H1 (cell line): ENCODE data around the gene MACROD2. TPM values are rescaled to one million over a fixed set of nuclear protein-coding genes. Genes with fewer than 3 reads are reported as not detected.

Experiments used
- EP300 ChIP-seq, 2 experiments: IDR thresholded peaks; 1 replicate in 1 of 2; 2 replicates in 1 of 2; pipeline ENCODE4 v1.6.1; 2011 to 2012; ENCODE audit warnings: low read depth in 2 of 2, low read length in 2 of 2, mild to moderate bottlenecking in 2 of 2, borderline replicate concordance in 1 of 2, inconsistent platforms in 1 of 2, moderate library complexity in 1 of 2
- JUN ChIP-seq: IDR thresholded peaks from 2 replicates; pipeline ENCODE4 v1.6.1; 2011; ENCODE audit warnings: low read depth, mild to moderate bottlenecking, improper control_type of control experiment, low read length
- KDM4A ChIP-seq: IDR thresholded peaks from one replicate; pipeline ENCODE4 v1.7.1; 2012; ENCODE audit warnings: low read depth, mild to moderate bottlenecking, moderate library complexity, low read length, inconsistent platforms; ENCODE audit not compliant: severe bottlenecking
- MAX ChIP-seq: IDR thresholded peaks from 2 replicates; pipeline ENCODE4 v1.6.1; 2012; ENCODE audit warnings: inconsistent platforms
- SAP30 ChIP-seq: fragments of 300-600 bp; sonication (generic); IDR thresholded peaks from 2 replicates; pipeline ENCODE4 v1.7.1; 2012; ENCODE audit warnings: low read length, moderate library complexity, mild to moderate bottlenecking, inconsistent platforms; ENCODE audit not compliant: insufficient read depth, insufficient replicate concordance
- TEAD4 ChIP-seq: IDR thresholded peaks from 2 replicates; pipeline ENCODE4 v1.6.1; 2012; ENCODE audit warnings: low read depth, low read length, inconsistent platforms, mixed read lengths
- polyA plus RNA-seq, 7 experiments: library from polyadenylated mRNA; depleted of rRNA in 3 of 7; stranded (reverse) in 5 of 7; unstranded in 2 of 7; fragments of >200 nt in 5 of 7; fragments of 200-250 nt in 2 of 7; gene quantifications; 1 replicate in 5 of 7; 2 replicates in 1 of 7; 4 replicates in 1 of 7; pipeline versions ENCODE4 v1.2.1 to v1.2.3, GENCODE V29; 2011 to 2013; ENCODE audit warnings: missing spikeins in 2 of 7, mixed read lengths in 2 of 7
- total RNA-seq: library from RNA; stranded (reverse); fragmentation: NEBNext Ultra II Directional; extraction: Animal tissue kit (Norgen Biotek cat#: 25700); gene quantifications from 2 replicates; pipeline ENCODE4 v1.2.1, GENCODE V29; 2021
- TF ChIP-seq, protein P1 (sequence below): fragments of 300-600 bp; sonication (generic); IDR thresholded peaks from 2 replicates; pipeline ENCODE4 v1.7.1; 2012; ENCODE audit warnings: low read length, moderate library complexity, mild to moderate bottlenecking, inconsistent platforms; ENCODE audit not compliant: insufficient replicate concordance

MACROD2 gene
- total and polyA plus RNA-seq, 2 of the 8 experiments (the other 6 are each of a cell fraction or from before 2014, with no cell fraction given): 0.70 to 3.9 TPM

GRCh38 chr20:14576196-14576877 lies 581.0 kb downstream of the MACROD2 start (continued):
- TF ChIP-seq, protein P1, sequence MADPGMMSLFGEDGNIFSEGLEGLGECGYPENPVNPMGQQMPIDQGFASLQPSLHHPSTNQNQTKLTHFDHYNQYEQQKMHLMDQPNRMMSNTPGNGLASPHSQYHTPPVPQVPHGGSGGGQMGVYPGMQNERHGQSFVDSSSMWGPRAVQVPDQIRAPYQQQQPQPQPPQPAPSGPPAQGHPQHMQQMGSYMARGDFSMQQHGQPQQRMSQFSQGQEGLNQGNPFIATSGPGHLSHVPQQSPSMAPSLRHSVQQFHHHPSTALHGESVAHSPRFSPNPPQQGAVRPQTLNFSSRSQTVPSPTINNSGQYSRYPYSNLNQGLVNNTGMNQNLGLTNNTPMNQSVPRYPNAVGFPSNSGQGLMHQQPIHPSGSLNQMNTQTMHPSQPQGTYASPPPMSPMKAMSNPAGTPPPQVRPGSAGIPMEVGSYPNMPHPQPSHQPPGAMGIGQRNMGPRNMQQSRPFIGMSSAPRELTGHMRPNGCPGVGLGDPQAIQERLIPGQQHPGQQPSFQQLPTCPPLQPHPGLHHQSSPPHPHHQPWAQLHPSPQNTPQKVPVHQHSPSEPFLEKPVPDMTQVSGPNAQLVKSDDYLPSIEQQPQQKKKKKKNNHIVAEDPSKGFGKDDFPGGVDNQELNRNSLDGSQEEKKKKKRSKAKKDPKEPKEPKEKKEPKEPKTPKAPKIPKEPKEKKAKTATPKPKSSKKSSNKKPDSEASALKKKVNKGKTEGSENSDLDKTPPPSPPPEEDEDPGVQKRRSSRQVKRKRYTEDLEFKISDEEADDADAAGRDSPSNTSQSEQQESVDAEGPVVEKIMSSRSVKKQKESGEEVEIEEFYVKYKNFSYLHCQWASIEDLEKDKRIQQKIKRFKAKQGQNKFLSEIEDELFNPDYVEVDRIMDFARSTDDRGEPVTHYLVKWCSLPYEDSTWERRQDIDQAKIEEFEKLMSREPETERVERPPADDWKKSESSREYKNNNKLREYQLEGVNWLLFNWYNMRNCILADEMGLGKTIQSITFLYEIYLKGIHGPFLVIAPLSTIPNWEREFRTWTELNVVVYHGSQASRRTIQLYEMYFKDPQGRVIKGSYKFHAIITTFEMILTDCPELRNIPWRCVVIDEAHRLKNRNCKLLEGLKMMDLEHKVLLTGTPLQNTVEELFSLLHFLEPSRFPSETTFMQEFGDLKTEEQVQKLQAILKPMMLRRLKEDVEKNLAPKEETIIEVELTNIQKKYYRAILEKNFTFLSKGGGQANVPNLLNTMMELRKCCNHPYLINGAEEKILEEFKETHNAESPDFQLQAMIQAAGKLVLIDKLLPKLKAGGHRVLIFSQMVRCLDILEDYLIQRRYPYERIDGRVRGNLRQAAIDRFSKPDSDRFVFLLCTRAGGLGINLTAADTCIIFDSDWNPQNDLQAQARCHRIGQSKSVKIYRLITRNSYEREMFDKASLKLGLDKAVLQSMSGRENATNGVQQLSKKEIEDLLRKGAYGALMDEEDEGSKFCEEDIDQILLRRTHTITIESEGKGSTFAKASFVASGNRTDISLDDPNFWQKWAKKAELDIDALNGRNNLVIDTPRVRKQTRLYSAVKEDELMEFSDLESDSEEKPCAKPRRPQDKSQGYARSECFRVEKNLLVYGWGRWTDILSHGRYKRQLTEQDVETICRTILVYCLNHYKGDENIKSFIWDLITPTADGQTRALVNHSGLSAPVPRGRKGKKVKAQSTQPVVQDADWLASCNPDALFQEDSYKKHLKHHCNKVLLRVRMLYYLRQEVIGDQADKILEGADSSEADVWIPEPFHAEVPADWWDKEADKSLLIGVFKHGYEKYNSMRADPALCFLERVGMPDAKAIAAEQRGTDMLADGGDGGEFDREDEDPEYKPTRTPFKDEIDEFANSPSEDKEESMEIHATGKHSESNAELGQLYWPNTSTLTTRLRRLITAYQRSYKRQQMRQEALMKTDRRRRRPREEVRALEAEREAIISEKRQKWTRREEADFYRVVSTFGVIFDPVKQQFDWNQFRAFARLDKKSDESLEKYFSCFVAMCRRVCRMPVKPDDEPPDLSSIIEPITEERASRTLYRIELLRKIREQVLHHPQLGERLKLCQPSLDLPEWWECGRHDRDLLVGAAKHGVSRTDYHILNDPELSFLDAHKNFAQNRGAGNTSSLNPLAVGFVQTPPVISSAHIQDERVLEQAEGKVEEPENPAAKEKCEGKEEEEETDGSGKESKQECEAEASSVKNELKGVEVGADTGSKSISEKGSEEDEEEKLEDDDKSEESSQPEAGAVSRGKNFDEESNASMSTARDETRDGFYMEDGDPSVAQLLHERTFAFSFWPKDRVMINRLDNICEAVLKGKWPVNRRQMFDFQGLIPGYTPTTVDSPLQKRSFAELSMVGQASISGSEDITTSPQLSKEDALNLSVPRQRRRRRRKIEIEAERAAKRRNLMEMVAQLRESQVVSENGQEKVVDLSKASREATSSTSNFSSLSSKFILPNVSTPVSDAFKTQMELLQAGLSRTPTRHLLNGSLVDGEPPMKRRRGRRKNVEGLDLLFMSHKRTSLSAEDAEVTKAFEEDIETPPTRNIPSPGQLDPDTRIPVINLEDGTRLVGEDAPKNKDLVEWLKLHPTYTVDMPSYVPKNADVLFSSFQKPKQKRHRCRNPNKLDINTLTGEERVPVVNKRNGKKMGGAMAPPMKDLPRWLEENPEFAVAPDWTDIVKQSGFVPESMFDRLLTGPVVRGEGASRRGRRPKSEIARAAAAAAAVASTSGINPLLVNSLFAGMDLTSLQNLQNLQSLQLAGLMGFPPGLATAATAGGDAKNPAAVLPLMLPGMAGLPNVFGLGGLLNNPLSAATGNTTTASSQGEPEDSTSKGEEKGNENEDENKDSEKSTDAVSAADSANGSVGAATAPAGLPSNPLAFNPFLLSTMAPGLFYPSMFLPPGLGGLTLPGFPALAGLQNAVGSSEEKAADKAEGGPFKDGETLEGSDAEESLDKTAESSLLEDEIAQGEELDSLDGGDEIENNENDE: no peak
- no peak for TF ChIP-seq MAX
- no peak for TF ChIP-seq KDM4A
- TF ChIP-seq SAP30: no peak
- TF ChIP-seq JUN: no peak
- no peak for TF ChIP-seq EP300 (IDR thresholded peaks at IDR 0.05; ENCODE audit: borderline replicate concordance in 1 of 2, low read depth in 2 of 2, low read length in 2 of 2)
- no peak for TF ChIP-seq TEAD4
